Inflammatory macrophage treated with lipopolysaccharide for 4 hours (primary cell): ENCODE results near the gene CYREN.
A peak's percentile ranks its signal among the peaks of the same experiment; 100 is the strongest.
"Not testable (repeated sequence)": the region's sequence is repeated elsewhere in the genome, so short reads cannot be mapped to it uniquely, and the experiment has no call there.

Experiments
- DNase-seq: peaks from one replicate; pipeline ENCODE4 v3.0.0-alpha.2; 2020

The CYREN gene

GRCh38 chr7:135156290-135156689 is 14.2 kb downstream of the CYREN start:
- DNase-seq = no peak

- DNase-seq = no peak
Measured at GRCh38 chr7:135154734-135155133, 15.8 kb downstream of the CYREN start.

GRCh38 chr7:135152442-135152841 is 18.1 kb downstream of the CYREN start:
- no peak for DNase-seq

- DNase-seq = peak; percentile 95
Measured at GRCh38 chr7:135151533-135151932, 19.0 kb downstream of the CYREN start.

GRCh38 chr7:135151132-135151531 is 19.4 kb downstream of the CYREN start:
- DNase-seq = peak; percentile 78

- peak; percentile 87 for DNase-seq
Measured at GRCh38 chr7:135150072-135150782, 20.3 kb downstream of the CYREN start.

GRCh38 chr7:135147899-135148721 is 22.4 kb downstream of the CYREN start, which contains the start of gene TMEM140:
TMEM140 (plus strand) TSS chr7:135148072; CDS start chr7:135164442, 16,370 bp downstream.
- peak; percentile 96 for DNase-seq

DNA sequence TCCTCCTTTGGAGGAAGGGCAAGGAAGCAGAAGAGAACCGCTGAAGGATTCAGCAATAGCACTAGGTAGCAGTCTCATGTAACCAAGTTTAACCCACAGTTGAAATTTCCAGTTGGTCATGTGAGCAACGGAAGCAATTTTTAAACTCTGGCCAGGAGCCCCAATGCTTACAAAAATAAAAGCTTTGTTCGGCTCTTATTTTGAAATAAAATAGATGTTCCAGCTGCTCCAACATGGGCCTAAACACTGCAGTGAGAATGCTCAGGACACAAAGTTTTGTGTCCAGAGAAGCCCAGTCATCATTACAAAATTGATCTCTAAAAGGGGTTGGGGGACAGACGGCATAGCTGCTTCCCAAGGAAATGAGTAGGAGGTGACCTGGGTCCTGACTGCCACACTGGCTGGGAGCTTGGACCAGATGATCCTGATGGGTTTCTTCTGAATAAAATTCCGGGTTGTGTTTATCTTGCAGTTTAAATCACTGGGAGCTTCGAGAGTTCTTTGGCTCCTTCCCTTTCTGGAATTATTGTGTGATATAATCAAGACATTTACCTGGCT is 23.1 kb downstream of the CYREN start:
- DNase-seq = peak; percentile 71

- DNase-seq = no peak
Measured at GRCh38 chr7:135143885-135144668, 26.4 kb downstream of the CYREN start.

GRCh38 chr7:135129579-135129978 is 40.9 kb downstream of the CYREN start:
- no peak for DNase-seq

GRCh38 chr7:135128931-135129330 is 41.6 kb downstream of the CYREN start:
- DNase-seq = no peak

- not testable (repeated sequence) for DNase-seq
Measured at GRCh38 chr7:135124631-135125030, 45.9 kb downstream of the CYREN start.

DNA sequence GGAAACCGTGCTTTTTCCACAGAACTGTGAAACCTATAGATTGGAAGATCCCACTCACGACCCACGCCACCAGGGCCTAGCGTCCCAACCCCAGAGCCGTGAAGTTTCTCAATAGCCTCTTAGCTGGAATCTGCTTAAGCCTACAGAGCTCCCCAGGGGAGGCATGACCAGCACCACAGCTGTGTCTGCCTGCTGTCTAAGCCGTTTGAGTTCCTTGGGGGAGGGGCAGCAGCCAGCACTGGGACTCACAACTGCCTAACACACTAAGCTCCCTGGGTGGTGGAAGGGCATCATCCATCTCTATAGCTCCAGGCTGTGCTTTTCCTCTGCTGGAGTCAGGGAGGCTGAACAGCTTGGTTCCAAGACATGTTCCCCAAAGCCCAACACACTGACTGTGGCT is 48.6 kb downstream of the CYREN start:
- no peak for DNase-seq

- DNase-seq = no peak
Measured at GRCh38 chr7:135117096-135117495, 53.4 kb downstream of the CYREN start.
